Measurements from ENCODE around the gene RNU4-1. TPM values are rescaled to one million over a fixed set of nuclear protein-coding genes. Genes with fewer than 3 reads are reported as not detected.

The RNU4-1 gene
- total and polyA plus RNA-seq, 4 donors: under 0.01 to 2,200 TPM; not detected in 2

- Histone ChIP-seq H3K36me3 (ENCODE audit: control insufficient read depth in 4 of 4, insufficient read depth in 4 of 4, low read length in 4 of 4) (peaks cover 0 to 4% (median under 1%) of the 10 kb centered on the region in 4 donors), H3K27ac (ENCODE audit: low read depth in 1 of 2, low read length in 1 of 2) (peak overlapping the region; percentile 57 to 92), H3K9ac (ENCODE audit: insufficient read depth in 1 of 2, low read length in 2 of 2) (no peak overlapping the region), H3K4me3 (no peak overlapping the region), H3K4me1 (ENCODE audit: control insufficient read depth in 5 of 5, insufficient read depth in 5 of 5, low read length in 5 of 5) (peaks cover 10 to 27% (median 22%) of the 10 kb centered on the region in 5 donors), H3K27me3 (ENCODE audit: control insufficient read depth in 3 of 3, insufficient read depth in 3 of 3, low read length in 2 of 3) (no peaks in the 10 kb centered on the region), H3K9me3 (ENCODE audit: control insufficient read depth in 4 of 4, insufficient read depth in 3 of 4, low read length in 3 of 4) (no peaks in the 10 kb centered on the region)
- ATAC-seq (ENCODE audit: insufficient read depth, low FRiP score) (no peak), DNase-seq (peak; percentile 81 to 88 (median 81))
- 44 to 46% methylated on average over 8 of the region's 8 CpGs for WGBS, 2 donors
- TF ChIP-seq, protein P1, sequence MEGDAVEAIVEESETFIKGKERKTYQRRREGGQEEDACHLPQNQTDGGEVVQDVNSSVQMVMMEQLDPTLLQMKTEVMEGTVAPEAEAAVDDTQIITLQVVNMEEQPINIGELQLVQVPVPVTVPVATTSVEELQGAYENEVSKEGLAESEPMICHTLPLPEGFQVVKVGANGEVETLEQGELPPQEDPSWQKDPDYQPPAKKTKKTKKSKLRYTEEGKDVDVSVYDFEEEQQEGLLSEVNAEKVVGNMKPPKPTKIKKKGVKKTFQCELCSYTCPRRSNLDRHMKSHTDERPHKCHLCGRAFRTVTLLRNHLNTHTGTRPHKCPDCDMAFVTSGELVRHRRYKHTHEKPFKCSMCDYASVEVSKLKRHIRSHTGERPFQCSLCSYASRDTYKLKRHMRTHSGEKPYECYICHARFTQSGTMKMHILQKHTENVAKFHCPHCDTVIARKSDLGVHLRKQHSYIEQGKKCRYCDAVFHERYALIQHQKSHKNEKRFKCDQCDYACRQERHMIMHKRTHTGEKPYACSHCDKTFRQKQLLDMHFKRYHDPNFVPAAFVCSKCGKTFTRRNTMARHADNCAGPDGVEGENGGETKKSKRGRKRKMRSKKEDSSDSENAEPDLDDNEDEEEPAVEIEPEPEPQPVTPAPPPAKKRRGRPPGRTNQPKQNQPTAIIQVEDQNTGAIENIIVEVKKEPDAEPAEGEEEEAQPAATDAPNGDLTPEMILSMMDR (IDR thresholded peaks at IDR 0.05; ENCODE audit: control extremely low read depth, extremely low read depth): no peak
Observed at GRCh38 chr12:120249875-120250795, 42.9 kb downstream of the RNU4-1 start.

DNA sequence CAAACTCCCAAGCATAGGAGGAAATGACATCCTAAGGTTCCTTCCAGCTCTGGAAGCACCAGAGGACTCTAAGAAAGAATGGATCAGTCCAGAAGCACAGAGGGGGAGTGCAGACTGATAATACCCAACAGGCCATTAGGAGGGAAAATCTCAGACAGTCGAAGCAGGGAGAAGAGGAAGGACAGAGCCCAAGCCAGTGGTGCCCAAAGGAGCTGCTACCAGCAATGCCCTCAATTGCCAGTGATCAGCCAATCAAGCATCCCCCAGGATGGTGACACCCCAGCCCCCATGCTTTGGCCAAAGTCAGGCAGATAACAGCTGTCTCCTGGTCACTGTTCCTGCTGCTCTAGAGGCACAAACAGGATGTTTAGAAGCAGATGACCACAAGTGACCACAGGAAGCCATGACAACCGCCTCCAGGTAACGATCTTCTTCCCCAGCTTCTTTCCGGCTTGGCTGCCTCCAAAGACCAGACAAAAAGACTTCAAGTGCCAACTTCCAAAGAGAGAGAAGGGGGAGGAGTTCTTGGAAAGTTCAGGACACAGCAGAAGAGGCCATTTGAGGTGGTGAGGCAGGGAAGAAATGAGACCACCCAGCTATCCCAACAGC lies 43.7 kb downstream of the RNU4-1 start:
- Histone ChIP-seq H3K36me3 (ENCODE audit: control insufficient read depth in 4 of 4, insufficient read depth in 4 of 4, low read length in 4 of 4) (peaks cover 0 to 2% (median 0%) of the 10 kb centered on the region in 4 donors), H3K9me3 (ENCODE audit: control insufficient read depth in 4 of 4, insufficient read depth in 3 of 4, low read length in 3 of 4) (no peaks in the 10 kb centered on the region), H3K27me3 (ENCODE audit: control insufficient read depth in 3 of 3, insufficient read depth in 3 of 3, low read length in 2 of 3) (no peaks in the 10 kb centered on the region), H3K9ac (ENCODE audit: insufficient read depth in 1 of 2, low read length in 2 of 2) (no peak overlapping the region), H3K27ac (ENCODE audit: low read depth in 1 of 2, low read length in 1 of 2) (peak overlapping the region; percentile 57 to 92), H3K4me3 (no peak overlapping the region), H3K4me1 (ENCODE audit: control insufficient read depth in 5 of 5, insufficient read depth in 5 of 5, low read length in 5 of 5) (peaks cover 13 to 32% (median 22%) of the 10 kb centered on the region in 5 donors)
- TF ChIP-seq, protein P1 (IDR thresholded peaks at IDR 0.05; ENCODE audit: control extremely low read depth, extremely low read depth): no peak
- 16 to 44% methylated on average over 4 of the region's 4 CpGs for WGBS, 2 donors
- DNase-seq (no peak), ATAC-seq (ENCODE audit: insufficient read depth, low FRiP score) (no peak)

DNA sequence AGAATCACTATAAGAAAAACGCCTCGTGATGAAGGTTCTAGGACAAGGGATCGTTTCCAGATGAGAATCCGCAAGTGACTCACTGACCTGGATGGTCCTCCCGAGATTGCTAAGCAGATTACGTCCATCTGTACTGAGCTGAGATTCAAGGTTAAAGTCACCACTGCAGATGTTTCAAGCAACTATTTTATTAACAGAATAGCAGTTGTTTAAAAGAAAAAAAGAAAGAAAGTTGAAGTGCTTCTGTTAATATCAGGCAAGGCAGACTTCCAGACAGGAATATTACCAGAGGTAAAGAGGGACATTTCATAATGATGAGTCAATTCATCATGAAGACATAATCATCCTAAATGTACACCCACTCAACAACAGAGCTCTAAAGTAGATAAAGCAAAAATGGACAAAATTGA lies 45.4 kb downstream of the RNU4-1 start:
- Histone ChIP-seq H3K36me3 (ENCODE audit: control insufficient read depth in 4 of 4, insufficient read depth in 4 of 4, low read length in 4 of 4) (peaks cover 0 to 2% (median 0%) of the 10 kb centered on the region in 4 donors), H3K9ac (ENCODE audit: insufficient read depth in 1 of 2, low read length in 2 of 2) (no peak overlapping the region), H3K27ac (ENCODE audit: low read depth in 1 of 2, low read length in 1 of 2) (peak overlapping the region; percentile 11 to 77), H3K9me3 (ENCODE audit: control insufficient read depth in 4 of 4, insufficient read depth in 3 of 4, low read length in 3 of 4) (no peaks in the 10 kb centered on the region), H3K4me1 (ENCODE audit: control insufficient read depth in 5 of 5, insufficient read depth in 5 of 5, low read length in 5 of 5) (peaks cover 13 to 32% (median 26%) of the 10 kb centered on the region in 5 donors), H3K27me3 (ENCODE audit: control insufficient read depth in 3 of 3, insufficient read depth in 3 of 3, low read length in 2 of 3) (no peaks in the 10 kb centered on the region), H3K4me3 (no peak overlapping the region)
- 69 to 79% methylated on average over 6 of the region's 6 CpGs for WGBS, 2 donors
- ATAC-seq (ENCODE audit: insufficient read depth, low FRiP score) (no peak), DNase-seq (no peak)
- TF ChIP-seq, protein P1 (IDR thresholded peaks at IDR 0.05; ENCODE audit: control extremely low read depth, extremely low read depth): no peak
